ENCODE results near the gene JARID2. TPM values are rescaled to one million over a fixed set of nuclear protein-coding genes. Genes with fewer than 3 reads are reported as not detected.

Gene JARID2
- total RNA-seq, 1 experiment from 2014 or later, result 23.6 TPM

DNA sequence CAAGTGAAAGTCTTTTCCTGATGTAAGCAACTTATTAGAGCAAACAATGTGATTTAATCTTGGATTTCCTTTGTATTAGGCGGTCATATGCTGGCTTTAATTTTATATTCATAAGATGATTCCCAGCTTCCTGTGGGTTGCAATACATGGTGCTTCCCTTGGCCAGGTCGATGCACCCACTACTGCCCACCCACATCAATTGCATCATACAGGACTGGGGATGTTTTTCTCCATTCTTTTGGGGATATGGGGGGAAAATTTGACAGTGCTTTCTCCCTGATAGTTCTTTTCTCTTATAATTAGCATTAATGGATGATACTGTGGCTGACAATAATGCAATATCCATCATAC lies 187.6 kb downstream of the JARID2 start:
- H3K9me2 ChIP-seq (ENCODE audit: insufficient read depth), result no peaks in the 10 kb centered on the region
- ChIA-PET RAD21 (ENCODE audit: low non-redundant PET in 1 of 2, low total read pairs in 2 of 2, uncharacterized antibody in 2 of 2, unreplicated experiment in 2 of 2) (no interaction called here), CTCF (no interaction called here), POLR2A (no interaction called here)
- H3K36me3 ChIP-seq (ENCODE audit: control insufficient read depth in 1 of 2, insufficient read depth in 2 of 2, low read length in 2 of 2), result no peaks in the 10 kb centered on the region
- no peak overlapping the region for H2AFZ ChIP-seq (ENCODE audit: low read depth, low read length, poor library complexity, severe bottlenecking)
- H3K4me2 ChIP-seq (ENCODE audit: low read length), result no peak overlapping the region
- H3K9ac ChIP-seq (ENCODE audit: low read length), result no peak overlapping the region
- H3K4me1 ChIP-seq (ENCODE audit: control insufficient read depth in 1 of 2, insufficient read depth in 2 of 2, low read length in 2 of 2), result no peaks in the 10 kb centered on the region; a peak in 1 of 4 replicates
- BruUV-seq (replicated peaks), result no TSS peak
- peaks cover 57% of the 10 kb centered on the region for H3K79me2 ChIP-seq (ENCODE audit: insufficient read depth, low read length)
- H3K9me3 ChIP-seq (ENCODE audit: control insufficient read depth in 1 of 2, insufficient read depth in 1 of 2, low read depth in 1 of 2, low read length in 2 of 2), result no peaks in the 10 kb centered on the region
- H3K4me3 ChIP-seq (replicated peaks in 1 of 2; ENCODE audit: low read depth in 1 of 2, low read length in 2 of 2), result no peak overlapping the region
- TF ChIP-seq, protein P1, sequence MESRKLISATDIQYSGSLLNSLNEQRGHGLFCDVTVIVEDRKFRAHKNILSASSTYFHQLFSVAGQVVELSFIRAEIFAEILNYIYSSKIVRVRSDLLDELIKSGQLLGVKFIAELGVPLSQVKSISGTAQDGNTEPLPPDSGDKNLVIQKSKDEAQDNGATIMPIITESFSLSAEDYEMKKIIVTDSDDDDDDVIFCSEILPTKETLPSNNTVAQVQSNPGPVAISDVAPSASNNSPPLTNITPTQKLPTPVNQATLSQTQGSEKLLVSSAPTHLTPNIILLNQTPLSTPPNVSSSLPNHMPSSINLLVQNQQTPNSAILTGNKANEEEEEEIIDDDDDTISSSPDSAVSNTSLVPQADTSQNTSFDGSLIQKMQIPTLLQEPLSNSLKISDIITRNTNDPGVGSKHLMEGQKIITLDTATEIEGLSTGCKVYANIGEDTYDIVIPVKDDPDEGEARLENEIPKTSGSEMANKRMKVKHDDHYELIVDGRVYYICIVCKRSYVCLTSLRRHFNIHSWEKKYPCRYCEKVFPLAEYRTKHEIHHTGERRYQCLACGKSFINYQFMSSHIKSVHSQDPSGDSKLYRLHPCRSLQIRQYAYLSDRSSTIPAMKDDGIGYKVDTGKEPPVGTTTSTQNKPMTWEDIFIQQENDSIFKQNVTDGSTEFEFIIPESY (IDR thresholded peaks at IDR 0.05; ENCODE audit: extremely low read depth, insufficient replicate concordance, low read length), result no peak
- no peak for TF ChIP-seq ZNF274 (IDR thresholded peaks at IDR 0.05; ENCODE audit: low read depth, low read length)
- TF ChIP-seq RAD21 (IDR thresholded peaks at IDR 0.05; ENCODE audit: low read depth), result no peak
- TF ChIP-seq, protein P2, sequence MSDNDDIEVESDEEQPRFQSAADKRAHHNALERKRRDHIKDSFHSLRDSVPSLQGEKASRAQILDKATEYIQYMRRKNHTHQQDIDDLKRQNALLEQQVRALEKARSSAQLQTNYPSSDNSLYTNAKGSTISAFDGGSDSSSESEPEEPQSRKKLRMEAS (IDR thresholded peaks at IDR 0.05), result no peak
- no peak for TF ChIP-seq SP1 (IDR thresholded peaks at IDR 0.05; ENCODE audit: low read depth)
- TF ChIP-seq ATF3 (IDR thresholded peaks at IDR 0.05), result no peak
- TF ChIP-seq SRF (IDR thresholded peaks at IDR 0.05; ENCODE audit: low read depth), result no peak
- TF ChIP-seq POLR2A (IDR thresholded peaks at IDR 0.05; ENCODE audit: borderline replicate concordance, extremely low read depth, insufficient read depth, insufficient read length), result no peak
- no peak for TF ChIP-seq POLR2AphosphoS5 (IDR thresholded peaks at IDR 0.05; ENCODE audit: low read depth, low read length)
- TF ChIP-seq EGR1 (IDR thresholded peaks at IDR 0.05; ENCODE audit: low read depth), result no peak
- TF ChIP-seq ELF1 (IDR thresholded peaks at IDR 0.05; ENCODE audit: borderline replicate concordance, low read depth), result no peak
- TF ChIP-seq TCF7L2 (IDR thresholded peaks at IDR 0.05; ENCODE audit: borderline replicate concordance, extremely low read depth, insufficient read depth, insufficient read length), result no peak
- no peaks in the 10 kb centered on the region for H3K27me3 ChIP-seq (ENCODE audit: insufficient read depth, low read length)
- intact Hi-C loops (cut with micrococcal nuclease), result no loop called here
- no peaks in the 10 kb centered on the region for H4K20me1 ChIP-seq (ENCODE audit: insufficient read depth)
- ATAC-seq, result no peak
- no peak for DNase-seq (ENCODE audit: low read depth, low spot score)
- no peak overlapping the region for H3K27ac ChIP-seq (ENCODE audit: low read depth, low read length)
